PC-3 (cell line): ENCODE data around the gene CDIP1.

ENCODE experiments used
- CTCF ChIP-seq: fragments of 300-600 bp; sonication (generic); conservative IDR thresholded peaks from 2 replicates; pipeline ENCODE4 v1.5.1; 2017; ENCODE audit warnings: antibody characterized with exemption, low read depth, mild to moderate bottlenecking, low read length
- EZH2 ChIP-seq: fragments of 300-600 bp; sonication (generic); IDR thresholded peaks from one replicate; pipeline ENCODE4 v1.6.1; 2017; ENCODE audit warnings: antibody characterized with exemption, mild to moderate bottlenecking, low read length; ENCODE audit not compliant: unreplicated experiment

GRCh38 chr16:4472880-4473279 is 65.7 kb downstream of the CDIP1 start:
- TF ChIP-seq CTCF = no peak
- no peak for TF ChIP-seq EZH2
